Stimulated activated CD4-positive, alpha-beta T cell treated with anti-CD3 and anti-CD28 coated beads, Interleukin-15, amount 100 ng/mL, for 1 hour (primary cell): ENCODE measurements around the gene CHTF18.
"Not testable (repeated sequence)": the region's sequence is repeated elsewhere in the genome, so short reads cannot be mapped to it uniquely, and the experiment has no call there.

Experiments
- DNase-seq, 2 donors: peaks; one replicate each; pipeline ENCODE4 v3.0.0-alpha.2; 2020; ENCODE audit warnings: low read depth in 1 of 2, low spot score in 1 of 2

The CHTF18 gene

GRCh38 chr16:804193-805048 lies 16.0 kb downstream of the CHTF18 start:
- no peak for DNase-seq

DNA sequence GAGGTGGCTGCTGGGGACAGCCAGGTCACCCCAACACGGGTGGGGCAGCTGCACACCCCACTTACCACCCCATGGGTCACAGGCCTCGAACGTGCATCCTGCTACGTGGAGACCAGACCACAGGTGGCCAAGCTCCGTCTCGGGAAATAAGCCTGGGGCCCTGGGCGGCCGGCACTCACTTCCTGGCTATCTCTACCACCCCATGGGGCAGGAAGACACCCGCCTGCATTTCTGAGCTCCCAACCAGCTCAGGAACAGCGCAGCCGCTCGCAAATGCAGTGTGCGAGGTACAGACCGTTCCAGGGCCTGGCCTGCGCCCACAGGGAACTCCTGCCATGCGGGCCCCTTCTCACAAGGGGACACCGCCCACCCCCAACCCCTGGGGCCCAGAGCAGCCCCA lies 17.1 kb downstream of the CHTF18 start:
- DNase-seq, result no peak

- peak; percentile 60 to 70 for DNase-seq
Observed at GRCh38 chr16:807347-808084, 19.1 kb downstream of the CHTF18 start.

DNA sequence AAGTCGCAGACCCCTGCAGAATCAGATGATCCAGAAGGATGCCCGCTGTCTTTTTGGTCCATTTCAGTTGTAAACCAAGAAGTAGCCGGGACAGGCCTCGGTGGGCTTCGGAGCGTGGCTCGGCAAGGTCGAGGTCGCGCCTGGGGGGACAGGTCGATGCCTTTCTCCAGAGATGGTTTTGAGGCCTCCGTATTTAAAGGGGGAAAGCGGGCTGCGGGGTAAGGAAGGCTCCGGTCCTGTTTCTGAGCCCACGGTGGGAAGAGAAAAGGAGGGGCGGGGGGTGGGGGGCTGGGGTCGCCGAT lies 19.6 kb downstream of the CHTF18 start:
- DNase-seq, result no peak

- DNase-seq, result peak in 1 of 2 donors; percentile 48
Observed at GRCh38 chr16:813204-813915, 24.9 kb downstream of the CHTF18 start.

DNA sequence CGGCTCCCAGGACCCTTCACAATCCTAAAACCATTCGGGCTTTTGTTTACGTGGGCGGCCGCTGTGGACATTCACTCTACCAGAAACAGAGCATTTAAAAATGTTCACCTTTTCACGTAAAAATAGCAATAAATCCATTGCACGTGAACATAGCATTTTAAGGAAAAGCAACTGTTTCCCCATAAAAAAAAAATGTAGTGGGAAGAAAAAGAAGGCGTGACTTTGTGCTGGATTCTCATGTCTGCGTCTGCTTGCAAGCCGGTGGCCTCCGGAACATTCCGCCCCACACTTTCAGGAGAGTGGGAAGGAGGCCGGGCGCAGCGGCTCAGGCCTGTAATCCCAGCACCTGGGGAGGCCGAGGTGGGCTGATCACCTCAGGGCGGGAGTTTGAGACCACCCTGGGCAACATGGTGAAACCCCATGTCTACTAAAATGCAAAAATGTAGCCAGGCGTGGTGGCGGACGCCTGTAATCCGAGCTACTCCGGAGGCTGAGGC lies 25.5 kb downstream of the CHTF18 start:
- DNase-seq, result no peak

GRCh38 chr16:814974-815373 lies 26.6 kb downstream of the CHTF18 start:
- no peak for DNase-seq

DNA sequence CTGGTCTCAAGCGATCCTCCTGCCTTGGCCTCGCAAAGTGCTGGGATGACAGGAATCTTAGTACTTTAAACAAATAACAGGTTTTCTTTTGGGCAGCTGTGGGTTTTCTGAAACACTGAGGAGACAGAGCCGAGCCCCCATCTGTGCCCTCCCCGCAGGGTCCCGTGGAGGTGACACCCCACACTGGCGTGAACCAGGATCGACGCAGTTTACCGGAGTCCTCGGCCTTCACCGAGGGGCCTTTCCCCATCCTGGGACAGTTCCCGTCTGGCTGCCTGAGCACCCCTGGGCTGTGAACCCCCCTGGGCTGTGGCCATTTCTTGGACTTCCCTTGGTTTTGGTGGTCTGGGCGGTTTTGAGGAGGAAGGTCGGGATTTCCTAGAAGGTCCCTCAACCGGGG lies 27.4 kb downstream of the CHTF18 start:
- no peak for DNase-seq

DNA sequence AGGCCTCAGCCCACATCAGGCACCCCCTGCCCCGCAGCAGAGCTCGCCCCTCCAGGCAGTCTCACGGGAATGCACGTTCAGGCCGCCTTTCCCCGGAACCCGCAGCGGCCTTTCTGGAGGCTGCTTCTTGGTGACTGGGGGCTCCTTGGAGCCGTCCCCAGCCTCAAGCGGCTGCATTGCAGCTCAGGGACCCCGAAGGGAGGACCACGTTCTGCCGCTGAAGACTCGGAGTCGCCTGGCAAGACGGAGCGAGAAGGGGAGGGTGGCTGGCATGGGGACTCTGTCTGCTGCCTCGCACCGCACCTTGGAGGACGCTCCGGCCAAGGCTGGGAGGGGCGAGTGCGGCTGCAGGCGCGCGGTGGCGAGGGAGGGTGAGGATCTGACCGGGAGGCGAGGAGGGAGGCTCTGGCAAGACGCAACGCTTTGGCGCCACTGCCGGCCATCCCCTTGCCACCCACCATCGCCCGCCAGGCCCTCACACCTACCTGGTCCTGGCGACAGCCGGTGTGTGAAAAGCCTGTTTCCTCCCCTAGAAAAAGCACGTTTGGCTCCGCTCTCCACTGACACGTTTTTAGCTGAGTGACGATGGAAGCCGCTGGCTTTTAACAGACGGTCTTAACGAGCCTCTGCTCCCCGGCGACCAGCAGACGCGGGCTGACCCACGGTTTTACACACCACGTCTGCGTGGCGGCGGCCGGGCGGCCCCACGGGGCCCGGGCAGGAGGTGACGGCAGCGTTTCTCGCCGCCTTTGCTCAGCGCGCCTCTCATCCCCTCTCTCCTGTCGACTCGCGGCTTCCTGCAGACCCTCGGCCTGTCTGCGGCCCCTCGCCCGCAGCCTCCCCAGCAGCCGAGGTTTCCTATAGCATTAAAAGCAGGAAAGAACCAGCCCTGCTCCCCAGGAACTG lies 28.8 kb downstream of the CHTF18 start:
- no peak for DNase-seq

DNA sequence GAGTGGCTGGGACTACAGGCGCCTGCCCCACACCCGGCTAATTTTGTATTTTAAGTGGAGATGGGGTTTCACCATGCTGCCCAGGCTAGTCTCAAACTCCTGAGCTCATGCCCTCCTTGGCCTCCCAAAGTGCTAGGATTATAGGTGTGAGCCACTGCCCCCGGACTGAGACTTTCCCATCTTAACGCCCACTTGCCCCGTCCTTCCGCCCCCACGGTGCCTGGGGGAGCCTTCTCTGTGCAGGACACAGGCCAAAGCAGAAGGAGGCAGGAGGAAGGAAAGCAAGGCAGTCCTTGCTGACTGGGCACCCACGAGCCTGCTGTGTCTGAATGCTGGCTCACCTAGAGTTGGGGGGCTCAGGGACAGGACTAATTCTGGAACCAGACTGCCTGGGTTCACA lies 29.7 kb downstream of the CHTF18 start:
- no peak for DNase-seq

DNA sequence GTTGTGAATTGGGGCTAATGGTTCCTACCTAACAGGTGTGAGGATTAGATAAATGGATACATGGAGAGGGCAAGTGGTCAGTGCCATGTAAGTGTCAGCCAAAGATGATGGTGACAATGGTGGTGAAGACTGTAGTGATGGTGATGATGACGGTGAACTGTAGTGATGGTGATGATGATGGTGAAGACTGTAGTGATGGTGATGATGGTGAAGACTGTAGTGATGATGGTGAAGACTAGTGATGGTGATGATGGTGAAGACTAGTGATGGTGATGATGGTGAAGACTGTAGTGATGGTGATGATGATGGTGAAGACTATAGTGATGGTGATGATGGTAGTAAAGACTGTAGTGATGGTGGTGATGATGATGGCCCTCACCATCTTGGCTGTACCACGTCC lies 30.2 kb downstream of the CHTF18 start:
- no peak for DNase-seq

DNA sequence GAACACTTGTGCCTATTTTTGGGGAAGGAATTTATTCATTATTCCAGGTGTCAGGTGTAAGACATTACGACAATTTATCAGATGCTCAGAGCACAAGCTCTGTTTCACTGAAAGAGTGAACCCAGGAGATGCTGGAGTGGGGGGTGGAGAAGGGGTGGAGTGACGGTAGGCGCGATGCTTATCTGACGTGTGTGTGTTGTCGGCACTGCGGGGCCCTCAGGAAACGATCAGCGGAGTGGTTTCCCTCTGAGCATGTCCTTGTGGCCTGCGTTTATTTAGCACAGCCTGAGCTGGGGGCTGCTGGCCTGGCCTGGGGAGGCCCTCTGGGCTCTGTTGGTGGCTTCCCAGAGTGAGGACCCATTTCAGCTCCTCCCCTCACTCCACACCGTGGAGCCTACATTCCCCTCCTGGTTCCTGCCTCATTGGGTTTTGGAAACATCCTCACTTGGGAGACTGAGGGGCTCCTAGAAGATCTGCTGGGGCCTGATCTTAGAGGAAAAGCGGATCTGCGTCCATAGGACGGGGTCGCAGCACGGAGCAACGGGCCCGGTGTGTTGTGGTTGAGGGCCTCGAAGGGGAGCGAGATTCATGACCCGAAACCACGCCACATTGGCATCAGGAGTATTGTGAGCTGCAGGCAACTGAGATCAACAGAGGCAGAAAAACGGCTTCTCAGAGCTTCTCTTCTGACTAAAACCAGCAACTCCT lies 31.1 kb downstream of the CHTF18 start:
- no peak for DNase-seq

GRCh38 chr16:820044-820408 lies 31.6 kb downstream of the CHTF18 start:
- DNase-seq, result not testable (repeated sequence)

DNA sequence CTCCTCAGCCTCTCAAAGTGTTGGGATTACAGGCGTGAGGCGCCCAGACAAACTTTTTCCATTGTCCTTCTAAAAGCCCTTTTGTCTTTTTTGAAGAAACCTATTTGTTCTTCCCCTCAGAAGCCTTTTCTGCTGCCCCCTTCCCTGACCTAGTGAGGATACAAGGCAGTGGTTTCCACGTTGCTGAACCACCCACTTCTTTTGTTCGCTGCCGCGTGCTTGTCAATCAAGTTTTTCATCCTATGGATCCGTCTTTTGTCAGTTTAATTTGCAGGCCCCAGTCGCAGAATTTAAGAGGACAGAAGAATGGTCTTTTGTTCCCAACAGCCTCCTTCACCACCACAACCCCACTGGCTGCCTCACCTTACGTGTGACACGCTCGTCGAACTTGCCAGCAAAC lies 32.3 kb downstream of the CHTF18 start:
- no peak for DNase-seq

- DNase-seq, result no peak
Observed at GRCh38 chr16:821751-822150, 33.3 kb downstream of the CHTF18 start.

DNA sequence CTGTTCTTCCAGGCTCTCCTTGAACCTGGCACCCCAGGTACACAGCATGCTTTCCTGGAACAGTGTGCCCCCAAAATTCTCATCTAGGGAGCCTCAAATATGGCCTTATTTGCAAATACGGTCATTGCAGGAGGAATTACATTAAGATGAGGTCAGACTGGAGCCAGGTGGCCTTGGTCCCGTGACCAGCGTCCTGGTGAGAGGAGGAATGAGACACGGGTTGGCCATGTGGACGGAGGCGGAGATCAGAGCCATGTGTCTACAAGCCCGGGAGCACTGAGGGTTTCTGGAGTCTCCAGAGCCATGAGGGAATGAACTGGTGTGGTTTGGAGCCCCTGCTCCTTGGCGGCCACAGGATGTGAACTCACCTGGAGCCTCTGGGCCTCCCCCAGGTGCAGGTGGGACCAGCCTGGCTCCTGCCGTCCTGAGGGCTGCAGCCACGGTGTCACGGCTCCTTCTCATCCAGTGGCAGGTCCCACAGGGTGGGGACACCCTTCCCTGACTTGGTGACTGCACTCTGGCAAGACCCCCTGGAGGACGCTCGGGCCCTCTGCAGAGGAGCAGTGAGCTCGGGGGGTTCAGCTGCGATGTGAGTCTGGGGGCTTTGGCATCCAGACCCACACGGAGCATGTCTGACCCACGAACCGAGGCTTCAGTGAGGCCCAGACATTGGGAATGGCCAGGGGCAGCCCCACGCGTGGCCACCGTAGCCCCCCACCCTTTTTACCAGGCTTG lies 33.9 kb downstream of the CHTF18 start:
- DNase-seq, result no peak

DNA sequence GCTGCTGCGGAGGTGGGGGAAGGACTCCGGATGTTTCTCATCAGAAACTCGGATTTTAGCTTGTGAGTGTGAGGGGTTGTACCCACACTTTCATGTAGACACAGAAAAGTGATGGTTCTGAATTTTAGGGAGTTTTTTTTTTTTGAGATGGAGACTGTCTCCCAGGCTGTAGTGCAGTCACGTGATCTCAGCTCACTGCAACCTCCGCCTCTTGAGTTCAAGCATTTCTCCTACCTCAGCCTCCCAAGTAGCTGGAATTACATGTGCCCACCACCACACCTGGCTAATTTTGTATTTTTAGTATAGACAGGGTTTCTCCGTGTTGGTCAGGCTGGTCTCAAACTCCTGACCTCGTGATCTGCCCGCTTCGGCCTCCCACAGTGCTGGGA lies 34.5 kb downstream of the CHTF18 start:
- DNase-seq, result no peak

DNA sequence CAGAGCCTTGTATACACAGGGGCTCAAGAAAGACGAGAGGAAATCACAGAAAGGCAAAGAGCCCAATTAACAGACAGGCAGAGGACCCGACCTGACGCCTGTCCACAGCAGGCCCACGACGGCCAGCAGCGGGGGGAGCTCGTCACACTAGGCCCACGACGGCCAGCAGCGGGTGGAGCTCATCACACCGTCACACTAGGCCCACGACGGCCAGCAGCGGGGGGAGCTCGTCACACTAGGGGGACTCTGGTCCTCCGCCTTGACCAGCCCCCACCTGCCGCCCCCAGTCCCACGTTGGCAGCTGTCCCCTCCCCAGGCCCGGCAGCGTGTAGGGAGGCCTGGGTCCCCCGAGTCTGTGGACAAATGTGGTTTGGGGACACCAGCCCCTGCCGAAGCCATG lies 35.8 kb downstream of the CHTF18 start:
- no peak for DNase-seq

- no peak for DNase-seq
Observed at GRCh38 chr16:824601-825000, 36.2 kb downstream of the CHTF18 start.
